T-helper 22 cell (primary cell): ENCODE measurements around the gene TRHDE.

Experiments
- DNase-seq: peaks from one replicate; pipeline ENCODE4 v3.0.0-alpha.2; 2020; ENCODE audit warnings: low read depth

The TRHDE gene

GRCh38 chr12:72274931-72275330 is 2.8 kb downstream of the TRHDE start:
- no peak for DNase-seq

GRCh38 chr12:72275526-72275925 is 3.4 kb downstream of the TRHDE start:
- no peak for DNase-seq

- DNase-seq, result no peak
Measured at GRCh38 chr12:72276181-72276805, 4.1 kb downstream of the TRHDE start.

GRCh38 chr12:72277415-72277814 is 5.2 kb downstream of the TRHDE start:
- DNase-seq, result no peak

GRCh38 chr12:72278894-72279293 is 6.7 kb downstream of the TRHDE start:
- DNase-seq, result no peak

GRCh38 chr12:72281126-72281525 is 9.0 kb downstream of the TRHDE start:
- DNase-seq, result no peak

- DNase-seq, result no peak
Measured at GRCh38 chr12:72282721-72283120, 10.6 kb downstream of the TRHDE start.

GRCh38 chr12:72285861-72286260 is 13.7 kb downstream of the TRHDE start:
- no peak for DNase-seq

GRCh38 chr12:72286526-72286925 is 14.4 kb downstream of the TRHDE start:
- DNase-seq, result no peak

- DNase-seq, result no peak
Measured at GRCh38 chr12:72288436-72288835, 16.3 kb downstream of the TRHDE start.

GRCh38 chr12:72288911-72289310 is 16.7 kb downstream of the TRHDE start:
- DNase-seq, result no peak

GRCh38 chr12:72289633-72290032 is 17.5 kb downstream of the TRHDE start:
- no peak for DNase-seq

GRCh38 chr12:72291175-72291574 is 19.0 kb downstream of the TRHDE start:
- no peak for DNase-seq

- no peak for DNase-seq
Measured at GRCh38 chr12:72293701-72294100, 21.5 kb downstream of the TRHDE start.

GRCh38 chr12:72295101-72295500 is 22.9 kb downstream of the TRHDE start:
- DNase-seq, result no peak

GRCh38 chr12:72295744-72296143 is 23.6 kb downstream of the TRHDE start:
- no peak for DNase-seq

GRCh38 chr12:72296389-72296788 is 24.2 kb downstream of the TRHDE start:
- DNase-seq, result no peak

- DNase-seq, result no peak
Measured at GRCh38 chr12:72297666-72298065, 25.5 kb downstream of the TRHDE start.

GRCh38 chr12:72300728-72301127 is 28.6 kb downstream of the TRHDE start:
- DNase-seq, result no peak

- DNase-seq, result no peak
Measured at GRCh38 chr12:72304751-72305150, 32.6 kb downstream of the TRHDE start.

GRCh38 chr12:72307229-72307628 is 35.1 kb downstream of the TRHDE start:
- DNase-seq, result no peak

GRCh38 chr12:72311946-72312345 is 39.8 kb downstream of the TRHDE start:
- no peak for DNase-seq

- no peak for DNase-seq
Measured at GRCh38 chr12:72313806-72314205, 41.6 kb downstream of the TRHDE start.

GRCh38 chr12:72315858-72316257 is 43.7 kb downstream of the TRHDE start:
- DNase-seq, result no peak

- no peak for DNase-seq
Measured at GRCh38 chr12:72318341-72318740, 46.2 kb downstream of the TRHDE start.
